HepG2 (cell line): ENCODE results near the gene TMEM62. TPM values are rescaled to one million over a fixed set of nuclear protein-coding genes. Genes with fewer than 3 reads are reported as not detected.

Experiments used
- ATAC-seq: fragments of 200-7000 bp; cut with Tn5 transposase; 3 replicates; pipeline ENCODE4 v1.9.1; 2020; ENCODE audit warnings: mild to moderate bottlenecking, moderate library complexity
- BruUV-seq: library from RNA; stranded (reverse); fragments of 400-500 nt; replicated peaks from 2 replicates; lab custom pipeline; 2021; lab: Mats Ljungman, UMichigan
- CTCF ChIA-PET: fragments of 300-600 bp; formaldehyde crosslinking; extraction: SDS; loops from one replicate; lab custom pipeline; 2021; ENCODE audit warnings: low total read pairs, inconsistent platforms, low intra/inter-chr PET ratio; lab: Yijun Ruan, JAX
- POLR2A ChIA-PET: fragments of 350-600 bp; sonication (Branson Sonifier 250); formaldehyde crosslinking; loops from one replicate; lab custom pipeline; 2020; ENCODE audit warnings: antibody characterized with exemption, inconsistent platforms; lab: Yijun Ruan, JAX
- DNase-seq: peaks from one replicate; pipeline ENCODE4 v3.0.0-alpha.2; 2015; ENCODE audit warnings: low spot score
- FAIRE-seq: peaks from 3 replicates; lab custom pipeline; 2011; peaks lifted over from hg19 to GRCh38; lab: Jason Lieb, UNC
- H2AFZ ChIP-seq: one replicate; pipeline ENCODE4 v1.6.1; 2011; ENCODE audit warnings: low read length, inconsistent platforms
- H3K27ac ChIP-seq: fragments of 300-600 bp; 3 replicates; pipeline ENCODE4 v1.8.0; 2011; ENCODE audit warnings: mixed run types, mild to moderate bottlenecking, mixed read lengths, low read length, inconsistent platforms; ENCODE audit not compliant: insufficient read depth; ENCODE audit errors: extremely low read length
- H3K27me3 ChIP-seq, 2 experiments: fragments of 200-600 bp in 1 of 2; 2 replicates in 1 of 2; 3 replicates in 1 of 2; pipeline versions ENCODE4 v1.6.0 to v1.8.0; 2011; ENCODE audit warnings: low read length in 2 of 2, mild to moderate bottlenecking in 2 of 2, moderate library complexity in 2 of 2, inconsistent platforms in 1 of 2; ENCODE audit not compliant: insufficient read depth in 2 of 2, control insufficient read depth in 1 of 2
- H3K36me3 ChIP-seq, 2 experiments: fragments of 200-600 bp in 1 of 2; replicated peaks in 1 of 2; 2 replicates in 1 of 2; 3 replicates in 1 of 2; pipeline versions ENCODE4 v1.5.1 to v1.8.0; 2011; ENCODE audit warnings: low read length in 2 of 2, inconsistent platforms in 1 of 2; ENCODE audit not compliant: insufficient read depth in 2 of 2, control insufficient read depth in 1 of 2
- H3K4me1 ChIP-seq: 2 replicates; pipeline ENCODE4 v1.5.1; 2012; ENCODE audit warnings: low read length, inconsistent platforms; ENCODE audit not compliant: insufficient read depth
- H3K4me2 ChIP-seq: 2 replicates; pipeline ENCODE4 v1.6.0; 2011; ENCODE audit warnings: low read depth, low read length, inconsistent platforms
- H3K4me3 ChIP-seq, 3 experiments: fragments of 200-600 bp in 1 of 3; sonication (generic), shearing (Covaris generic) in 1 of 3; replicated peaks in 1 of 3; 2 replicates each; pipeline ENCODE4 v1.5.1; 2011 to 2016; ENCODE audit warnings: low read length in 3 of 3, inconsistent platforms in 2 of 3, low read depth in 2 of 3, mild to moderate bottlenecking in 2 of 3, control low read depth in 1 of 3, mixed read lengths in 1 of 3; ENCODE audit not compliant: insufficient read depth in 1 of 3
- H3K79me2 ChIP-seq: one replicate; pipeline ENCODE4 v1.6.1; 2011; ENCODE audit warnings: low read length, inconsistent platforms; ENCODE audit not compliant: insufficient read depth
- H3K9ac ChIP-seq: 2 replicates; pipeline ENCODE4 v1.6.0; 2011; ENCODE audit warnings: mild to moderate bottlenecking, low read depth, low read length, inconsistent platforms; ENCODE audit not compliant: insufficient read depth
- H3K9me3 ChIP-seq: 2 replicates; pipeline ENCODE4 v1.5.1; 2012; ENCODE audit warnings: mild to moderate bottlenecking, low read length
- H4K20me1 ChIP-seq: 2 replicates; pipeline ENCODE4 v1.6.0; 2011; ENCODE audit warnings: inconsistent platforms, mild to moderate bottlenecking, low read length, moderate library complexity; ENCODE audit not compliant: insufficient read depth
- BHLHE40 ChIP-seq: IDR thresholded peaks from 2 replicates; pipeline ENCODE4 v1.6.1; 2011; ENCODE audit warnings: low read length, improper control_type of control experiment
- KAT2B ChIP-seq: fragments of 150-350 bp; IDR thresholded peaks from 2 replicates; pipeline ENCODE4 v1.6.1; 2014; ENCODE audit warnings: low read depth, low read length, borderline replicate concordance
- KAT8 ChIP-seq: IDR thresholded peaks from 2 replicates; pipeline ENCODE4 v1.6.1; 2016; ENCODE audit warnings: missing genetic modification reagents, missing compliant biosample characterization
- MED1 ChIP-seq: sonication (generic); formaldehyde crosslinking; IDR thresholded peaks from 2 replicates; pipeline ENCODE4 v1.4.0; 2020; ENCODE audit warnings: missing genetic modification reagents
- PAX8 ChIP-seq: sonication (generic); formaldehyde crosslinking; IDR thresholded peaks from 2 replicates; pipeline ENCODE4 v1.8.0; 2022; ENCODE audit warnings: mild to moderate bottlenecking, missing genetic modification reagents, borderline replicate concordance
- PHF20 ChIP-seq: sonication (generic); formaldehyde crosslinking; IDR thresholded peaks from 2 replicates; pipeline ENCODE4 v1.5.0; 2020; ENCODE audit warnings: mild to moderate bottlenecking, missing genetic modification reagents
- U2AF1 ChIP-seq: fragments of 200-400 bp; formaldehyde crosslinking; optimal IDR thresholded peaks from 2 replicates; pipeline ENCODE3; 2017; ENCODE audit warnings: mild to moderate bottlenecking, low read depth, low read length
- ZNF335 ChIP-seq: sonication (generic); formaldehyde crosslinking; IDR thresholded peaks from 2 replicates; pipeline ENCODE4 v1.4.0; 2020; ENCODE audit warnings: missing genetic modification reagents
- ZNF530 ChIP-seq: sonication (generic); formaldehyde crosslinking; IDR thresholded peaks from 2 replicates; pipeline ENCODE4 v1.5.0; 2020; ENCODE audit warnings: low read depth, mild to moderate bottlenecking, missing genetic modification reagents
- WGBS: methylation state at CpG from one replicate; pipeline ENCODE4 v1.1.6; 2017; ENCODE audit warnings: low lambda C conversion rate; 5-methylcytosine and 5-hydroxymethylcytosine counted together
- in situ Hi-C: cut with HindIII; loops from 2 replicates; pipeline ENCODE4 v1.10.0; 2017; ENCODE audit warnings: low pct_unique_long_range_greater_than_20kb; ENCODE audit not compliant: extremely low pct_ligation_motif_present
- intact Hi-C: fragments of 100-400 bp; cut with micrococcal nuclease; formaldehyde crosslinking; loops from one replicate; pipeline ENCODE4 v1.10.0; 2022; ENCODE audit not compliant: unreplicated experiment
- polyA plus RNA-seq, 8 experiments: library from polyadenylated mRNA; depleted of rRNA in 3 of 8; stranded (reverse) in 7 of 8; unstranded in 1 of 8; fragments of >200 nt; fragmentation: Illumina TruSeq in 4 of 8; extraction: Trizol in 4 of 8; gene quantifications; 2 replicates each; pipeline versions ENCODE4 v1.2.1 to v1.2.3, GENCODE V29; 2011 to 2016; ENCODE audit warnings: low read depth in 4 of 8, missing spikeins in 1 of 8, mixed read lengths in 1 of 8; ENCODE audit not compliant: insufficient read depth in 1 of 8
- total RNA-seq, 5 experiments: library from RNA; depleted of rRNA; stranded (reverse); fragments of >200 nt; fragmentation: Illumina TruSeq; extraction: Trizol; gene quantifications; 2 replicates each; pipeline ENCODE4 v1.2.3, GENCODE V29; 2016; ENCODE audit warnings: low read depth in 1 of 5

TMEM62 gene
- total and polyA plus RNA-seq, 2 of the 13 experiments (the other 11 are each of a cell fraction or from before 2014, with no cell fraction given) = 14.2 to 20.9 TPM

DNA sequence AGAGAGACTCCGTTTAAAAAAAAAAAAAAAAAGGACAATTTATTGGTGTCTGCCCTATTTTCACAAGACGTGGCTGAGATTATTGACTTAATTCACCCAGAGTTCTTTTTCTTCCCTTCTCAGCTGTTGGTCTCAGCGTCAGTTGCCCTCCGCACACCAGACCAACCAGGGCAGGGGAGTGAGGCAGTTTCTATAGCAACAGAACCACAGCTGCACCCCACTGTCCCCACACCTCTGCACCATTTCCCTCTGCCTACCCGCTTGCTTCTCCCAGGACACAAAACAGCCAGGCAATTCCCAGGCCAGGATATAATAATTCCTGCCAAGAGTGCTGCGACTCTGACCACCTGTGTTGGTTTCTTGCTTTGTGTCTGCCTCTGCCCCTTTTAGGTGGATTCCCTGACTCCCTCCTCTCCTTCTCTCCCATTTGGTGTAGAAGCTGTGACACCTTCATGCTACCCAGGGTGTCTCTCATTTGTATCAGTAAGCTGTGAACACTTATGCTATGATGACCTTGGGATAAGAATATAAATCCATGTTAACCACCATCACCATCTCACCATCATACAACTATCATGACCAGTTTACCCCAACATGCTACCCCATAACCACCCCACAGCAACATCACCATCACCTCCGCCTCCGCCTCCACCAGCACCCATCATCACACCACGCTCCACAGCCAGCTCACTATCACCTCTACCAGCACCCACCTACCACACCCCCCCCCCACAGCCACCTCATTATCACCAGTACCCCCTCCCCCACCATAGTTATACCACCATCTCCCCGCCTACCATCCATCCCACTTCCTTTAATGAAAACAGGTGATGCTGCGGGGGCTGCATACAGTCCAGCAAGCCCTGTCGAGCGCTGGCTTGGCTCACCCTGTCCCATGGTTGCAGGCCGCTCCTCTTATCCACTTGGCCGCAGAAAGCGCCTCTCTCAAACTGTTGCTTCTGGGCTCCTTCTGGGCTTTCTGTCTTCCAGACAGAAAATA is 86.8 kb downstream of the TMEM62 start:
- ATAC-seq (no peak), DNase-seq (no peak), FAIRE-seq (no peak)
- no TSS peak for BruUV-seq
- H3K27ac ChIP-seq = no peak overlapping the region
- no peak overlapping the region for H3K9ac ChIP-seq
- ChIA-PET POLR2A (no interaction called here), CTCF (no interaction called here)
- in situ Hi-C loops (loop anchor here (25.0 kb wide), 1 partner anchor 508 kb away; no protein-coding TSS in a partner anchor), intact Hi-C loops (loop anchor here (5.0 kb wide), 1 partner anchor 47 kb away; the partner anchor contains the start of gene TGM5)
- no peaks in the 10 kb centered on the region for H4K20me1 ChIP-seq
- no peak overlapping the region for H2AFZ ChIP-seq
- H3K4me3 ChIP-seq = no peak overlapping the region
- H3K36me3 ChIP-seq = no peaks in the 10 kb centered on the region
- H3K79me2 ChIP-seq = no peaks in the 10 kb centered on the region
- no peaks in the 10 kb centered on the region for H3K9me3 ChIP-seq
- 64% methylated on average over 16 of the region's 16 CpGs for WGBS
- TF ChIP-seq U2AF1 (no peak), MED1 (CRISPR knock-in tag) (no peak), ZNF335 (no peak), BHLHE40 (no peak), ZNF530 (CRISPR knock-in tag) (no peak), PHF20 (CRISPR knock-in tag) (no peak), KAT8 (CRISPR knock-in tag) (no peak), KAT2B (no peak), PAX8 (CRISPR knock-in tag) (no peak)
- peaks cover 0 to 7% of the 10 kb centered on the region in 2 experiments; a peak in 2 of 5 replicates for H3K27me3 ChIP-seq
- H3K4me1 ChIP-seq = 0 out of 2 replicates have a peak, but pooled peaks cover 11% of the 10 kb centered on the region
- H3K4me2 ChIP-seq = no peak overlapping the region
